IMR-90 (cell line): Measurements from ENCODE around the gene TWSG1. TPM values are rescaled to one million over a fixed set of nuclear protein-coding genes. Genes with fewer than 3 reads are reported as not detected.

Experiments
- ATAC-seq: fragments of 200-7000 bp; cut with Tn5 transposase; 2 replicates; pipeline ENCODE4 v1.9.1; 2020; ENCODE audit warnings: low read depth, mild to moderate bottlenecking, moderate library complexity
- BruUV-seq: library from RNA; stranded (reverse); fragments of 400-500 nt; replicated peaks from 2 replicates; lab custom pipeline; 2021; lab: Mats Ljungman, UMichigan
- CTCF ChIA-PET: fragments of 300-600 bp; formaldehyde crosslinking; extraction: SDS; loops from one replicate; lab custom pipeline; 2021; ENCODE audit warnings: antibody characterized with exemption; lab: Yijun Ruan, JAX
- POLR2A ChIA-PET: fragments of 300-600 bp; sonication (Branson Sonifier 250); formaldehyde crosslinking; loops from one replicate; lab custom pipeline; 2022; ENCODE audit warnings: antibody characterized with exemption; ENCODE audit not compliant: unreplicated experiment; lab: Charles Lee
- DNase-seq: peaks from one replicate; pipeline ENCODE4 v3.0.0; 2013
- H2AFZ ChIP-seq: replicated peaks from 2 replicates; pipeline ENCODE3; 2013; ENCODE audit warnings: low read length, mild to moderate bottlenecking; ENCODE audit not compliant: poor library complexity
- H2AK5ac ChIP-seq: 2 replicates; pipeline ENCODE4 v1.6.1; 2013; ENCODE audit warnings: low read depth, low read length, inconsistent platforms
- H2AK9ac ChIP-seq: replicated peaks from 2 replicates; pipeline ENCODE3; 2013; ENCODE audit warnings: mild to moderate bottlenecking, low read depth, low read length, moderate library complexity; ENCODE audit not compliant: poor library complexity
- H2BK120ac ChIP-seq: 2 replicates; pipeline ENCODE4 v1.6.1; 2013; ENCODE audit warnings: low read depth, low read length, inconsistent platforms
- H2BK15ac ChIP-seq: 3 replicates; pipeline ENCODE4 v1.6.1; 2013; ENCODE audit warnings: low read depth, low read length, inconsistent platforms
- H2BK20ac ChIP-seq: 2 replicates; pipeline ENCODE4 v1.6.1; 2013; ENCODE audit warnings: low read depth, mild to moderate bottlenecking, inconsistent platforms, low read length, moderate library complexity
- H2BK5ac ChIP-seq: 2 replicates; pipeline ENCODE4 v1.6.1; 2013; ENCODE audit warnings: mild to moderate bottlenecking, low read depth, low read length, inconsistent platforms; ENCODE audit not compliant: poor library complexity, severe bottlenecking
- H3K14ac ChIP-seq: replicated peaks from 2 replicates; pipeline ENCODE4 v1.6.1; 2013; ENCODE audit warnings: low read depth, low read length, inconsistent platforms
- H3K18ac ChIP-seq: 2 replicates; pipeline ENCODE4 v1.6.1; 2013; ENCODE audit warnings: low read depth, low read length, control low read depth
- H3K23ac ChIP-seq: 2 replicates; pipeline ENCODE4 v1.6.1; 2013; ENCODE audit warnings: low read depth, low read length, inconsistent platforms
- H3K27ac ChIP-seq: 2 replicates; pipeline ENCODE4 v1.5.1; 2013; ENCODE audit warnings: mild to moderate bottlenecking, control low read depth, low read length; ENCODE audit not compliant: insufficient read depth
- H3K27me3 ChIP-seq: 2 replicates; pipeline ENCODE4 v1.6.1; 2013; ENCODE audit warnings: low read length; ENCODE audit not compliant: control insufficient read depth, insufficient read depth
- H3K36me3 ChIP-seq: 2 replicates; pipeline ENCODE4 v1.6.1; 2013; ENCODE audit warnings: low read length, mixed read lengths; ENCODE audit not compliant: control insufficient read depth, insufficient read depth
- H3K4ac ChIP-seq: 2 replicates; pipeline ENCODE4 v1.6.1; 2013; ENCODE audit warnings: low read depth, low read length, inconsistent platforms
- H3K4me1 ChIP-seq: 2 replicates; pipeline ENCODE4 v1.6.1; 2013; ENCODE audit warnings: low read length, mixed read lengths; ENCODE audit not compliant: control insufficient read depth, insufficient read depth
- H3K4me2 ChIP-seq: 2 replicates; pipeline ENCODE4 v1.6.1; 2013; ENCODE audit warnings: low read depth, mild to moderate bottlenecking, control low read depth, low read length, moderate library complexity
- H3K4me3 ChIP-seq: 2 replicates; pipeline ENCODE4 v1.5.1; 2013; ENCODE audit warnings: low read depth, mild to moderate bottlenecking, control low read depth, low read length, moderate library complexity; ENCODE audit not compliant: insufficient read depth
- H3K56ac ChIP-seq: 2 replicates; pipeline ENCODE4 v1.6.1; 2013; ENCODE audit warnings: low read length, inconsistent platforms; ENCODE audit not compliant: insufficient read depth; ENCODE audit errors: extremely low read depth
- H3K79me1 ChIP-seq, 2 experiments: 2 replicates each; pipeline ENCODE4 v1.6.1; 2013; ENCODE audit warnings: low read length in 2 of 2, inconsistent platforms in 1 of 2, low read depth in 1 of 2
- H3K9ac ChIP-seq: 2 replicates; pipeline ENCODE4 v1.6.1; 2013; ENCODE audit warnings: low read depth, low read length, control low read depth
- H3K9me1 ChIP-seq: 2 replicates; pipeline ENCODE4 v1.6.1; 2013; ENCODE audit warnings: low read length, inconsistent platforms; ENCODE audit not compliant: insufficient read depth
- H3K9me3 ChIP-seq: 2 replicates; pipeline ENCODE4 v1.6.1; 2013; ENCODE audit warnings: low read length; ENCODE audit not compliant: control insufficient read depth, insufficient read depth
- H4K20me1 ChIP-seq: 2 replicates; pipeline ENCODE4 v1.6.1; 2013; ENCODE audit warnings: low read length, inconsistent platforms; ENCODE audit not compliant: insufficient read depth
- H4K5ac ChIP-seq: 2 replicates; pipeline ENCODE4 v1.6.1; 2013; ENCODE audit warnings: mild to moderate bottlenecking, low read depth, low read length, control low read depth
- H4K8ac ChIP-seq, 2 experiments: 2 replicates each; pipeline ENCODE4 v1.6.1; 2013; ENCODE audit warnings: low read depth in 2 of 2, low read length in 2 of 2, control low read depth in 1 of 2, inconsistent platforms in 1 of 2
- H4K91ac ChIP-seq: 2 replicates; pipeline ENCODE4 v1.6.1; 2013; ENCODE audit warnings: low read depth, low read length, inconsistent platforms; ENCODE audit not compliant: insufficient read depth
- BHLHE40 ChIP-seq: fragments of 150-350 bp; IDR thresholded peaks from 2 replicates; pipeline ENCODE4 v1.6.1; 2016; ENCODE audit warnings: mild to moderate bottlenecking, low read depth, low read length
- CEBPB ChIP-seq: IDR thresholded peaks from 2 replicates; pipeline ENCODE4 v1.6.1; 2012; ENCODE audit warnings: low read depth, low read length, improper control_type of control experiment
- CHD1 ChIP-seq: IDR thresholded peaks from 2 replicates; pipeline ENCODE4 v1.6.1; 2012; ENCODE audit warnings: low read depth, low read length, improper control_type of control experiment
- FOS ChIP-seq: fragments of 150-350 bp; IDR thresholded peaks from 2 replicates; pipeline ENCODE4 v1.6.1; 2016; ENCODE audit warnings: low read depth, low read length
- MAFK ChIP-seq: IDR thresholded peaks from 2 replicates; pipeline ENCODE4 v1.6.1; 2012; ENCODE audit warnings: low read depth, low read length, improper control_type of control experiment
- MAZ ChIP-seq: IDR thresholded peaks from 2 replicates; pipeline ENCODE4 v1.6.1; 2012; ENCODE audit warnings: low read depth, mild to moderate bottlenecking, low read length, improper control_type of control experiment, moderate library complexity, borderline replicate concordance
- MXI1 ChIP-seq: IDR thresholded peaks from 2 replicates; pipeline ENCODE4 v1.6.1; 2012; ENCODE audit warnings: low read depth, mild to moderate bottlenecking, low read length, moderate library complexity, borderline replicate concordance
- NFE2L2 ChIP-seq: fragments of 150-350 bp; IDR thresholded peaks from 2 replicates; pipeline ENCODE4 v1.6.1; 2016; ENCODE audit warnings: low read depth, mild to moderate bottlenecking, low read length
- POLR2A ChIP-seq: IDR thresholded peaks from 2 replicates; pipeline ENCODE4 v1.6.1; 2012; ENCODE audit warnings: mild to moderate bottlenecking, low read depth, low read length
- RAD21 ChIP-seq: IDR thresholded peaks from 2 replicates; pipeline ENCODE4 v1.6.1; 2012; ENCODE audit warnings: low read length, improper control_type of control experiment
- RCOR1 ChIP-seq: IDR thresholded peaks from 2 replicates; pipeline ENCODE4 v1.6.1; 2012; ENCODE audit warnings: mild to moderate bottlenecking, low read length, improper control_type of control experiment; ENCODE audit not compliant: insufficient replicate concordance
- RFX5 ChIP-seq: IDR thresholded peaks from 2 replicates; pipeline ENCODE4 v1.8.0; 2012; ENCODE audit warnings: low read depth, mild to moderate bottlenecking, low read length, moderate library complexity
- SMC3 ChIP-seq: fragments of 150-350 bp; IDR thresholded peaks from 2 replicates; pipeline ENCODE4 v1.6.1; 2016; ENCODE audit warnings: low read depth, mild to moderate bottlenecking, antibody characterized with exemption, low read length, moderate library complexity
- WGBS, 2 experiments: methylation state at CpG; one replicate each; pipeline versions ENCODE4 v1.1.5 to v1.1.7; 2013; ENCODE audit warnings: missing lambda C conversion rate in 2 of 2; ENCODE audit not compliant: insufficient read length in 1 of 2; ENCODE audit errors: extremely low coverage in 2 of 2; 5-methylcytosine and 5-hydroxymethylcytosine counted together
- dilution Hi-C: fragments of 300-500 bp; cut with HindIII; formaldehyde crosslinking; loops from one replicate; pipeline ENCODE4 v1.14.3; 2018; ENCODE audit warnings: low sequenced_read_pairs; ENCODE audit not compliant: unreplicated experiment
- in situ Hi-C: fragments of 300-500 bp; cut with MboI; formaldehyde crosslinking; loops from 3 replicates; pipeline ENCODE4 v1.14.3; 2019; ENCODE audit warnings: low sequenced_read_pairs, inconsistent platforms, mixed read lengths
- intact Hi-C: fragments of 100-400 bp; cut with micrococcal nuclease; formaldehyde crosslinking; loops from 2 replicates; pipeline ENCODE4 v1.10.0; 2022
- polyA plus RNA-seq, 3 experiments: library from polyadenylated mRNA; depleted of rRNA; stranded (reverse); fragments of >200 nt; gene quantifications; 2 replicates each; pipeline ENCODE4 v1.2.3, GENCODE V29; 2012; ENCODE audit warnings: low replicate concordance in 1 of 3
- total RNA-seq: library from RNA; depleted of rRNA; stranded (reverse); fragments of >200 nt; gene quantifications from 2 replicates; pipeline ENCODE4 v1.2.3, GENCODE V29; 2012
- TF ChIP-seq, protein P1 (sequence below): fragments of 150-350 bp; IDR thresholded peaks from 2 replicates; pipeline ENCODE4 v1.6.1; 2016; ENCODE audit warnings: low read depth, mild to moderate bottlenecking, low read length, moderate library complexity, borderline replicate concordance
- TF ChIP-seq, protein P2 (sequence below): fragments of 150-350 bp; IDR thresholded peaks from 2 replicates; pipeline ENCODE4 v1.6.1; 2017; ENCODE audit warnings: mild to moderate bottlenecking, antibody characterized with exemption, low read length, low read depth
- TF ChIP-seq, protein P3 (sequence below): conservative IDR thresholded peaks from 2 replicates; pipeline ENCODE4 v1.5.1; 2012; ENCODE audit warnings: mild to moderate bottlenecking, low read depth, low read length, improper control_type of control experiment

Gene TWSG1
- total and polyA plus RNA-seq, 2 of the 4 experiments (the other 2 are of a cell fraction): 80.4 to 115 TPM

DNA sequence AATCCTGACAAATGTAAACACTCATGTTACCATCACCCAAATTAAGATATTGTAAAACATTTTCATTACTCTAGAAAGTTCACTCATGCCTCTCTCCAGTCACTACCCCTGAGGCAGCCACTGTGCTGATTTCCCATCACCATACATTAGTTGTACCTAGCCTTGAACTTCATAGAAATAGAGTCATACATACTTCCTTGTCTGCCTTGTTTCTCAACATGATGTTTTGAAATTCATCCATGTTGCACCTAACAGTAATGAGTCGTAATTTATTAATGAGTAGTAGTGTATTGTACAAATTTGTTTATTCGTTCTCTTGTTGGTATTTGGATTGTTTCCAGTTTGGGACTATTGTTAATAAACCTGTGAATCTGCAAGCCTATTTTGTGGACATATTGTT, 49.0 kb upstream of the TWSG1 start:
- Histone ChIP-seq H2BK15ac (no peak overlapping the region), H2AK9ac (no peak overlapping the region), H3K9ac (no peak overlapping the region), H3K23ac (no peak overlapping the region), H4K91ac (no peak overlapping the region), H2AK5ac (no peak overlapping the region), H4K8ac (peak overlapping the region in 1 of 2 experiments; percentile 32; a peak in 1 of 4 replicates), H4K5ac (no peak overlapping the region), H3K79me1 (peaks cover 3% of the 10 kb centered on the region in 2 experiments; a peak in 2 of 4 replicates), H3K56ac (no peak overlapping the region), H3K14ac (no peak overlapping the region; the same call in 1 of the 2 replicates), H2BK120ac (0 out of 2 replicates have a peak overlapping the region, but pooled peaks have one; percentile 6), H3K4me3 (no peak overlapping the region), H3K27ac (no peak overlapping the region), H3K4me1 (peaks cover 6% of the 10 kb centered on the region), H4K20me1 (no peaks in the 10 kb centered on the region), H3K4ac (no peak overlapping the region), H3K18ac (0 out of 2 replicates have a peak overlapping the region, but pooled peaks have one; percentile 29), H2BK20ac (no peak overlapping the region), H2AFZ (no peak overlapping the region), H3K27me3 (no peaks in the 10 kb centered on the region), H3K4me2 (no peak overlapping the region), H2BK5ac (peak overlapping the region; percentile 16), H3K36me3 (peaks cover 3% of the 10 kb centered on the region; the same call in 1 of the 2 replicates), H3K9me3 (no peaks in the 10 kb centered on the region), H3K9me1 (0 out of 2 replicates have a peak, but pooled peaks cover 3% of the 10 kb centered on the region)
- CTCF ChIA-PET: no interaction called here
- no TSS peak for BruUV-seq
- intact Hi-C loops (no loop called here), in situ Hi-C loops (no loop called here), dilution Hi-C loops (no loop called here)
- DNase-seq (no peak), ATAC-seq (no peak)
- no peak for TF ChIP-seq SMC3
- TF ChIP-seq MAZ: no peak
- TF ChIP-seq CEBPB: no peak
- no peak for TF ChIP-seq BHLHE40
- no peak for TF ChIP-seq RAD21
- TF ChIP-seq, protein P1, sequence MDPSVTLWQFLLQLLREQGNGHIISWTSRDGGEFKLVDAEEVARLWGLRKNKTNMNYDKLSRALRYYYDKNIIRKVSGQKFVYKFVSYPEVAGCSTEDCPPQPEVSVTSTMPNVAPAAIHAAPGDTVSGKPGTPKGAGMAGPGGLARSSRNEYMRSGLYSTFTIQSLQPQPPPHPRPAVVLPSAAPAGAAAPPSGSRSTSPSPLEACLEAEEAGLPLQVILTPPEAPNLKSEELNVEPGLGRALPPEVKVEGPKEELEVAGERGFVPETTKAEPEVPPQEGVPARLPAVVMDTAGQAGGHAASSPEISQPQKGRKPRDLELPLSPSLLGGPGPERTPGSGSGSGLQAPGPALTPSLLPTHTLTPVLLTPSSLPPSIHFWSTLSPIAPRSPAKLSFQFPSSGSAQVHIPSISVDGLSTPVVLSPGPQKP: no peak
- TF ChIP-seq POLR2A: no peak
- no peak for TF ChIP-seq NFE2L2
- no peak for TF ChIP-seq MXI1
- TF ChIP-seq, protein P2, sequence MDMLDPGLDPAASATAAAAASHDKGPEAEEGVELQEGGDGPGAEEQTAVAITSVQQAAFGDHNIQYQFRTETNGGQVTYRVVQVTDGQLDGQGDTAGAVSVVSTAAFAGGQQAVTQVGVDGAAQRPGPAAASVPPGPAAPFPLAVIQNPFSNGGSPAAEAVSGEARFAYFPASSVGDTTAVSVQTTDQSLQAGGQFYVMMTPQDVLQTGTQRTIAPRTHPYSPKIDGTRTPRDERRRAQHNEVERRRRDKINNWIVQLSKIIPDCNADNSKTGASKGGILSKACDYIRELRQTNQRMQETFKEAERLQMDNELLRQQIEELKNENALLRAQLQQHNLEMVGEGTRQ: no peak
- TF ChIP-seq FOS: no peak
- no peak for TF ChIP-seq RCOR1
- TF ChIP-seq RFX5: no peak
- TF ChIP-seq, protein P3, sequence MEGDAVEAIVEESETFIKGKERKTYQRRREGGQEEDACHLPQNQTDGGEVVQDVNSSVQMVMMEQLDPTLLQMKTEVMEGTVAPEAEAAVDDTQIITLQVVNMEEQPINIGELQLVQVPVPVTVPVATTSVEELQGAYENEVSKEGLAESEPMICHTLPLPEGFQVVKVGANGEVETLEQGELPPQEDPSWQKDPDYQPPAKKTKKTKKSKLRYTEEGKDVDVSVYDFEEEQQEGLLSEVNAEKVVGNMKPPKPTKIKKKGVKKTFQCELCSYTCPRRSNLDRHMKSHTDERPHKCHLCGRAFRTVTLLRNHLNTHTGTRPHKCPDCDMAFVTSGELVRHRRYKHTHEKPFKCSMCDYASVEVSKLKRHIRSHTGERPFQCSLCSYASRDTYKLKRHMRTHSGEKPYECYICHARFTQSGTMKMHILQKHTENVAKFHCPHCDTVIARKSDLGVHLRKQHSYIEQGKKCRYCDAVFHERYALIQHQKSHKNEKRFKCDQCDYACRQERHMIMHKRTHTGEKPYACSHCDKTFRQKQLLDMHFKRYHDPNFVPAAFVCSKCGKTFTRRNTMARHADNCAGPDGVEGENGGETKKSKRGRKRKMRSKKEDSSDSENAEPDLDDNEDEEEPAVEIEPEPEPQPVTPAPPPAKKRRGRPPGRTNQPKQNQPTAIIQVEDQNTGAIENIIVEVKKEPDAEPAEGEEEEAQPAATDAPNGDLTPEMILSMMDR: no peak
- no peak for TF ChIP-seq MAFK
- TF ChIP-seq CHD1: no peak
- POLR2A ChIA-PET: no interaction called here
- no CpG with 5 or more reads among the region's 2 CpGs for WGBS, 2 experiments
